ENCODE results near the gene ADAMTSL3.
"Not testable (repeated sequence)": the region's sequence is repeated elsewhere in the genome, so short reads cannot be mapped to it uniquely, and the experiment has no call there.

The ADAMTSL3 gene

DNA sequence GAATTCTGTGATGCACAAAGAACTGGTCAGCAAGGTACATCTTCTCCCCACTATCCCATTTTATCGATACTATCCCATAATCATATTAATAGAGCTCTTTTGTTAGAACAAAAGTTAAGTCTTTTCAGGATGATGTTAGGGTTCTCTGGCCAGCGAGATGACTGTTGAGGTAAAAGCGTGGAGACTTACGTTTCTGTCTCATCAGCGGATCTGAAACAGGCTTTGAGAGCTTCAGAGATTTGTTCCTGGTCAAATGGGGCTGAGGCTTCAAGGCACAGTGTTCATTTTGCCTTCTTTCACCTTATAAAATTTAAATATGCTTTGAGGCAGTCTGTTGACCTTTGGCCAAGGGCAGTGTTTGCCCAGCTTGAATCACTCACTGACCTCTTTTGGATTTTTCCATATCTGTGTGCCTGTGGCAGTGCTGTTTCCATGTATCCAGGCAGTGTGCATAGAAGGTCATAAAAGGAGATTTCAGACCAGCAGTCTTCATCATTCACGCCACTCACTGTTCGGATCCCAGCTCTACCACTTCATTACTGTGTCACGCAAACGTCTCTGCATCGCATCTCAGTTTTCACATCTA, 3.1 kb downstream of the ADAMTSL3 start:
- no peak for DNase-seq

DNA sequence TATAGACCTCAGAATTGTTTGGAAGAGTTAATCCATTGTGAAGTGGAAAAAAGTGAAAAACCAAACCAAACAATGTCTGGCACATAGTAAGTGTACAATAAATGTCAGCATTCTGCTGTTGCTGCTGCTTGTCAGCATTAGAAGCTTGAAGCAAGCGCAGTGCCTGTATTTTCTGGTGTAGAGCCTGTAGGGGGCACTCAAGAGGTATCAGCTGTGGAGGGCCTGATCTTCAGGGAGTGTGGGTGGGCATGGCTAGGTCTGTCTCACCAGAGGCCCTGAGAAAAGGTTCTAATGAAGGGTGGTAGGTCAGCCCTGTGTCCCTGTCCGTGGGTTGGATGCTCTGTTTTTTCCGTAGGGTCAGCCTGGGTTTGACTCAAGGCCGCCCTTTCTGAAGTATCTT, 3.6 kb downstream of the ADAMTSL3 start:
- DNase-seq: no peak

DNA sequence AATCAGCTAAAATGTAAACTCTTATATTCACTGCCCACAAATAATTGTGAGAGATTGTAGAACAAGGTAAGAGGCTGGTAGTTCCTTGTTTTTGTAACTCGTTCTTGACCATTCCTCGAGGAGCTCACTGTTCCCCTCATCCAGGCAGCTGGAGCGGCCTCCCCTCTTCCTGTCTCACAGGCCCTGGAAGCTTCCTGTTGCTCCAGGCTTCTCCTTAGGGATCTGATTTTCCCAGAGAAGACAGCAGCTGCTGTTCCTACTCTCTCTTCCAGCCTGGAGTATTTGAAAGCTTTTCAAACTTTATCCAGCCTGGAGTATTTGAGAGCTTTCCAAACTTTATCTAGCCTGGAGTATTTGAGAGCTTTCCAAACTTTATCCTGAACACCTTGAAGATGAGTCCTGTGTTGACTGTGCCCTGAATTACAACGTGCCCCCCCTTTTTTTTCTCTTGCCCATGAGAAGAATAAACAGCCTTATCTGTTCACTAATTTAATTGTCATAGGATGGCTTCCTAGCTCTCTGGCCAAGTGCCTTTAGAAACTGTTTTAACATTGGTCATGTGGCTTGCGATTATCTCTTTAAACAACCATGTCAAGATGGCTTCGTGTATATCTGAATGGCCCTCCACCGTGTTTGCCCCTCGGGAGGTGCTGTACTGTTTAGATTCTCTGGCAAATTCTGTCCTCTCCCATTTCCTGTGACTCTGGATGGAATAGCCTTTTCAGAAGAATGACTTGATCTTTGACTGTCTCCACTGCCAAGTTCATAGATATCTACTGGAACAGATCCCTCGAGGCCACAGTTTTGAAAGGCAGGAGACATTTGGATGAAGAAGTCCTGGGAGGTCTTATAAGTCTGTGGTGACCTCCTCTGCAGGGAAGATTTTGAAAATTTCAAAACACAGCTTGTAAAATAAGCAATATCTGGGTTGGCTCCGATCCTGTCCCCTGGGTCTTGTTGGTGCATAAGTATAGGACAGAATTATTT, 4.8 kb downstream of the ADAMTSL3 start:
- DNase-seq: no peak

DNA sequence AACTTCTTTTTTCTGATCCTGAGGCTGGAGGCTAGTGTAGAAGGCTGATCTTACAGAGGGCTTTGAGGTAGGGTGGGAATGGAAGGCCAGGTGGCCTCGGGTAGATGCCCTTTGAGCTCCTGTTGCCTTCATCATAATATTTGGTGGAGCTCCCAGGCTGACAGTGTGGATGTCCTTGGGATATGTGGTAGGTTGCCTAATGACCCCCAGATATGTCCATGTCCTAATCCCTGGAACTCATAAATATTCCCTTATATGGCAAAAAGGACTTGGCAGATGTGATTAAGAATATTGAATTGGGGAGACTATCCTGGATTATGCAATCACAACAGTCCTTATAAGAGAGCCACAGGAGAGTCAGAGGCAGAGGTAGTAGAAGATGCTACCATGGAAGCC, 5.5 kb downstream of the ADAMTSL3 start:
- DNase-seq: no peak

DNA sequence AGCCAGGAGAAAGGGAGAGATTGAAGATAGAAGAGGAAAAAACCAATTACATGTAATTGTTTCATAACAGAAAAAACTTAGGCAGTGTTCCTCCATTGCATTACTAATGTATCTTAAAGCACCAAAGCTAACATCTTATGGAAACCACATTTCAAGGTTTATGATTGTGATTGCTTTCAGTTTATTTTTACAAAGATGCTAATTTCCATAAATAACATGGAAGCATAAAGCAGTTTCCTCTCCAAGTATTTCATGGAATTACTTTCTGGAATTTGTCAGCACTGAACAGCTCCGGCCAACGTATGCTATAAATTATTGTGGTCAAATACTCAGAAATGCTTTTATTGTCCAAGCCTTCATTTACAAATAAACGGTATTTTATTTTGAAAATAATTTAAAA, 11.6 kb downstream of the ADAMTSL3 start:
- no peak for DNase-seq

DNA sequence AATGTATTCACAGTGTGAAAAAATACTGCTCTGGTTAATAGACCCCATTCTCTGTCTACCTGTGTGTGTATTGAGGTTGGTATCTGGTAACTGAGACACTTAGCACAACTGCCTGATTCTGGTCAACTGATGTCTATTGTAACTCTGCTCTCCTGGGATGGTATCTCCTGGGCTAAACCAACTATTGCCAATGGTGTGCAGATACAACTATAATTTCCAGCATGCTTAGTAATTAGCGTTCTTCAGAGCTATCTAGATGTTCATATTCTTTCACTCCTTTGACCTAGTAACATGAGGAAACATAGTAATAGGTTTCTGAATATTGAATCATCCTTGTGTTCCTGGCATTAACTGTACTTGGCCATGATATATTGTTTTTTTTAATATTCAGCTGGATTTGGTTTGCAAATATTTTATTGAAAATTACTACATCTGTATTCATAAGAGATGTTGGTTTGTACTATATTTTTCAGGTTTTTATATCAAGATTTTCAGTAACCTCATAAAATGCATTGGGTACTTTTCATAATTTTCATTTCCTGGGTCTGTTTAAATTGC, 16.8 kb downstream of the ADAMTSL3 start:
- no peak for DNase-seq

DNA sequence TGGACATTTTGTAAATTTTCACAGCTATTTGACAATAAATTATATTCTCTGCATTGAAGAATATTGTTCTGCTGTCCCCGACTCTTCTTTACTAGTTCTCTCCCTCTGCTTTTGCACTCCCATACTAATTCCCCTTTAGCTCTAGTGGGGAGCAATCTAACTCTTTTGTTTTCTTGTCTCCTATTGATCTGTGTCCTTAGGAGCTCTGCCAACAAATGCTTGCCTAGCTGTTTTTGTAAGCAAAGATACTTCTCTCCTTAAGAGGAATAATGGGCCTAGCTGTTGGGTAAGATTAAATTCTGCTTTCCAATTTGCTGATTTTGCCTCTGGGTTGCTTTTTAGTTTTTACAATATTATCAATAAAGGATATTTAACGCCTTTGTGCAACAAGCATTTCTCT, 17.7 kb downstream of the ADAMTSL3 start:
- no peak for DNase-seq

DNA sequence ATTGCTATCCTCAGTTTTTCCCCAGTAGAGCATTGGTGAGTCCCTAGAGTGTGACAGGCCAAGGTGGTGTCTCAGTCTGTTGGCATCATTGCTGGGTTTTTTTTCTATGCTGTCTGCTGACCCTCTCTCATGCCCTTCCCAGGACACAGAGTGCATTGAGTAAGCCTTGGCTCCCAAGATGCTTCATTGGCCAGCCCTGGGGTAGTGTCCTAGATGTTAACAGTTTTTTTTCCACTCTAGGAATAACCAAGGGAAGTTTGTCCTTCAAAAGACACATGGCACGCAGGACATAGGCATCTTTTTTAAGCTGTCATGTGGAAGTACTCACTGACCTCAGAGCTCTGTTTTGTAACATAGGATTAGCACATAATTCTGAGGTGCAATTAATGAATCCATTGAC, 19.5 kb downstream of the ADAMTSL3 start:
- DNase-seq: no peak

DNA sequence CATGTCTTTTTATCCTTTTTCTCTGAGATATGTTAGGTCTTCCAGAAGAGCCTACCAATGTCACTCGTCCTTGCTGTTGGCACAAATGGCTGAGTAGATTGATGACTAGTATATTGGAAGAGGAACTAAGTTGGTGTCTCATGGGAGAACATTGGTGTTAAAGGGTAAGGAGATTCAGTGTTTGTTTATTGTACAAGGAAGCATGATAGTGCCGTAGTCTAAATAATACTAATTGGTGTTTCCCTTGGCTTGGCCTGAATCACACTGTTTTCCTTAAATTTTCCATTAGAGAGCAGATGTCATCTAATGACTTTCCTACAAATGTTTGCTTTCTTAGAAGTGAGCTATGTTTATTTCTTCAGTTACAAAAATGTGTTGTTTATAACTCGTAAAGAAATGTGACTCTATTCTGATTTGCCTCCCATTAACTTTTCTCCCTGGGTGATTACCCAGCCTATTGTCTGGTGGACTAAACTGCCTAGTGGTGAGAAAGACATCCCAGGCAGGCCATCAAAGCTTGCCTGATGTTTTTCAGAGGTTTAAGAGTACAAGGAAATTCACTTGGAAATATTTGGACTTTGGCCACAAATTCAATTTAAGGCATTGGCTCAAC, 28.7 kb downstream of the ADAMTSL3 start:
- no peak for DNase-seq

DNA sequence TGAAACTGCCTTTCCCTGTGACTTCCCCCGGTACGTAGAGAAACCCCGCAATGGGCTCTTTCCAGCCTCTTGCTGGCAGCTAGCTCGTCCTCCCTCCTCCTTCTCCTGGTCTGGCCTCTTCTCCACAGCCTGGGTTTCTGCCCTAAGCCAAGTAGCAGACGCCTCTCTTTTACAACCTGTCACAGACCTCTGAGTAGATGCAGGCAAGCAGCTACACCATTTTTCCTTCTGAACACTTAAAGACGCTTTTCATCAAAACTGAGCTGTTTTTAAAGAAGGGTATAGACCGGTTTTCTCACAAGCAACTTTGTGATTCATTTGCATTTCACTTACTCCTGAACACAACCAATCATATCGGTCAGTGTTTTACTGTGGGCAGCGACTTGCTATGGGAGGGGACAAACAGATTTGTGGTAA, 32.0 kb downstream of the ADAMTSL3 start:
- DNase-seq: no peak

DNA sequence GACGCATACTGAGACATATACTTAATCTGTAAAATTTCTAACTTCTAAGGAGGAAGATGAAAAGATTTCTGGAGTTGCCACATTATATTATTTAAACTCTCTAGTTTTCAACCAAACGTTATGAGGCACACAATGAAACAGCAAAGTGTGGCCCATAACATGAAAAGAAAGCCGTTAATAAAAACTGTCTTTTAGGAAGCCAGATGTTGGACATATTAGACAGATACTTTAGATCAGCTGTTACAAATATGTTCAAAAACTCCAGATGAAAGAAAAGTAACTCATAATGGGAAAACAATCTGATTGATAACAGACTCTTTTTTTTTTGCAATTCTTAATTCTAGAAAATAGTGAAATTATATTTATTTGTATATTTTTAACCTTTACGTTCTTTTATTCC, 34.3 kb downstream of the ADAMTSL3 start:
- DNase-seq: no peak

DNA sequence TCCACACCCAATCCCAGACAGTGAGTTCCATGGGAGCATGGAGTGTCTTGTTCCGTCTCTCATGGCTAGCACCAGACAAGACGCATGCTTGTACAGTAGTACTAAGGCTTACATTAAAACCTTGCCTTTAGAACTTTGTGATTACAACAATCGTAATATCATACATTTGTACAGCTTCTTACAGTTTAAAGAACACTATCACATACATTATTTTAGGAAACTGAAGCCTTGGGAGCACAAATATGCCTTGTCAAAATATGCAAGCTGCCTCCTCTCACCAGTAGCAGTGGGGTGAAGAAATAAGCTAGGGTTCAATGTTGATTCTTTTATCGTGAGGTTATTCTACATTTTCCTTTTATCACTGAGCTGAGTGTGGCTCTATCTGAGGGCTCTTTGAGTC, 36.8 kb downstream of the ADAMTSL3 start:
- DNase-seq: no peak

DNA sequence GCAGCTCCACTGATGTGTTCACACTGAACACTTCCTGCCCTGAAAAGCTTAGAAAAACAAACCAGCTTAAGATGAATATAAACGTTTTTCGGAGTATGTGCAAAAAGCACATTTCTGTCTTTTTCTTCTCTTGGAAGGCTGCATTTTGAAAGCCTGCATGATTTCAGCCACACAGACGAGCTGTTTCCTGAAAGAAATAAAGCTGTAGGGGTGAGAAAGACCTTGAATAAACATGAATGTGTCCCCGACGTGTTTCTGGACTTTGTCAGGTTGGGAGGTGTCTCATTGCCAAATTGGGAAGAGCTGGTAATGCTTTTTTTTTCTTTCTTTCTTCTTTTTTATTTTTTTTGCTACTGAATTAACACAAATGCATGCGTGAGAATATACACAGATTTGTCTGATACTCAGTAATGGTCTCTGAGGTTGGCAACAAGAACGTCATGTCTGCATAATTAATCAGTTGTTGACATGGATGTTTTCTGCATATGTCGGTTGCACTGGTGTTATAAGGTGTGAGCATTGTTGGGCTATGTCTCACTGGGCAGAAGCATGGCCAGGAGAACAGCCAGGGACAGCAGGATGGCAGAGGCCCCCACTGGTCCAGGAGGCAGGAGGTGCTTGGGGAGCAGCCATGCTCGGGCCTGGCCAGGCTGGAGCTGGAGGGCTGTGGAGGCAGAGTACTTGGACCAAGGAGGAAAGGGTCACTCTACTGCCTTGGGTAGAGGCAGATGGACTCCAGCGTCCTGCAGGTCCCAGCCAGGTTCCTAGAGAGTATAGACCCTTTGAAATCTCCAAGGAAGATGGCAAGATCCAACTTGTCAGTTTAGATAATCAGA, 39.0 kb downstream of the ADAMTSL3 start:
- DNase-seq: no peak

DNA sequence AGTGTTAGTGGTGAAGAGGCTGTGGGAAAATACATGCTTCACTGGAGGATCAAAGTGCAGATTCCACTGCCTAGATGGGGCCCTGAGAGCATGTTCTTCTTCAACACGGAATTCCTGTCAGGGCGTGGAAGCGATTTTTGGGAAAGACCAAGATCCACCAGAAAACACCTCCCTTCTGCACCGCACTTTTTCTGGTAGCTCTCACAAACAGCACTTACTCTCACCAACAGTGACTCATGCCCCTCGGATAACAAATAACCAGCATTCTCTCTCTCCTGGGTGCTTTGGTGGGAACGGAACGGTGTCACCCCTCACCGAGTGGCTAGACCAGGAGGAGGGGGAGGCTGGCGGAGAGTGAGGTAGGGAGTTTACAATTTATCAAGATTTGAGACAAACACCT, 40.1 kb downstream of the ADAMTSL3 start:
- no peak for DNase-seq

DNA sequence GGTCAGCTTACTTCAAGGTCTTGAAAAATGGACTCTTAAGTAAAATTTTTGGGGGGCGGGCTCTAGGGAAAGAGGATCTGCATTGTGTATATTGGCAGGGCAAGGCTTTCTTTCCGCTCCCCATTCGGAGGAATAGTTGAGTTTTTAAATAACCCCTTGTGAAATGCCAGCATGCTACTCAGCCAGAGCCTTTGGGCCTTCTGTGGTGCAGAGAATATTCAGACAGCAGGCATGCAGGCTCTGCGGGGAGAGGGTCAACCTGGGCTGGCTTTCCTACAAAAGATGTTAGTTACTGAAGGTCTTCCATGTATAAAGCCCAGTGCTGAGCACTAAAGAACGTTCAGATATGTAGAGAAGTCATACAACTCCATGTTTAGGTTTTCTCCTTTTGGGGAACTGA, 40.6 kb downstream of the ADAMTSL3 start:
- DNase-seq: no peak

DNA sequence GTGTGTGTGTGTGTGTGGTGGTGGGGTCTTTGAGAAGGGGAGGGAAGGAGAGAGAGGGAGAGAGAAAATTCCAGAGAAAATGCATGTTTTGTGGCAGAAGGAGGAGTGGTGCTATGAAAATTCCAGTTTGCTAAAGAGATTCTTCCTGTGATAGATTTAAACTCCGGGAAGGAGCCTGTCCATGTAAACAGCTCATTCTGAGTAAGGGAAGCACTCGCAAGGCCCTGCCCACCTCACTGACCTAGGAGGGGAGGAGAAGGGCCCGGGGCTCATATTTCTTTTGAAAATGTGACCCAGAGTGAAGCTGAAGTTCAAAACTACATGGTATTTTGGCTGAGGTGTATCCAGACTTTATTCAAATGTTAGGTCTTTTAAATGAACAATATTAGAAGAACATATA, 41.3 kb downstream of the ADAMTSL3 start:
- DNase-seq: no peak

DNA sequence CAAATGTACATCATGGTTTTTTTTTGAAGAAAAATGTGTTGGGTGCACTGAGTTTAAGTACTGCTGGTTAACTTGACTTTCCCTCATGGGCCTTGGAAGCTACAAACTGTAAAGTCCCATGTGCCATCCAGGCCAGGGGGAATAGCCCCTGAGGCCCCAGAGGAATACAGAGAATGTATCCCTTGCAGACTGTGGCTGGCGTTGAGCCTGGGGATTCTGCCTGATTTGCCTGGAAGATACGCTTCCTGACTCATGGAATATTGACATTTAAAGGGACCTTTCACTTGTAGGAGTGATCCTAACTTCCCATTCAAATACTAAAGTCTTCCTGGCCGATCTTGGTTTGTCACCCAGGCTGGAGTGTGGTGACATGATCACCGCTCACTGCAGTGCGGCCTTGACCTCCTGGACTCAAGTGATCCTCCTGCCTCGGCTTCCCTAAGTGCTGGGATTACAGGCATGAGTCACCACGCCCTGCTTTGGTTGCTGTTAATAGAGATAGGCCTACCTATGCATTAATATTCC, 42.0 kb downstream of the ADAMTSL3 start:
- DNase-seq: no peak

DNA sequence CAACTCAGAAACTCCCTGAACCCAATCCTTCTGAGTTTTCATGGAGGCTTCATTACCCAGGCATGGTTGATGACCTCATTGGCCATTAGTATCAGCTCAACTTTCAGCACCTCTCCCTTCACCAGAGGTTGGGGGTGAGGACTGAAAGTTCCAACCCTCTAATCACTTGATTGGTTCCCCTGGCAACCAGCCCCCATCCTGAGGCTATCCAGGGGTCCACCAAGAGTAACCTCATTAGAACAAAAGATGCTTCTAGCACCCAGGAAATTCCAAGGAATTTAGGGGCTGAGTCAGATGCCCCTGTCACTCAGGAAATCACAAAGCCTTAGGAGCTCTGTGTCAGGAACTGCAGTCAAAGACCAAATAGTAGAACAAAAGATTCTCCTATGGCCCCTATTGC, 43.8 kb downstream of the ADAMTSL3 start:
- DNase-seq: no peak

DNA sequence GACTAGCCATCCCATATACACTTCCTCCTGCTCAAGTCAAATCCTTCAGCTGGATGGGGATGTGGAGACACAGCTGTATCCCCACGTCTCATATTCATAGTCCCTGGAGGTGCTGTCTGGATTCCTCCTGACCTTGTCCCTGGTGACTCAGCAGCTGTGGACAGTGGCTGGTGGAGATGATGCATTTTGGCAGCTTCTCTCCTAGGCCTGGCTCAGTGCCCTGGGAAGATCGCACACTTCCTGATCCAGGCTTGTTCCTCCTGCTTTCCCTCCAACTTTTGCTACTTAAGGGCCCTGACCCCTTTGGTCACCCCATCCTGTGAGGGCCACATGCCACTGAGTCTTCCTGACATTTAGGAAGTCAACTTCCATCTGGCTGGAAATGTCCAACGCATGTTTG, 44.4 kb downstream of the ADAMTSL3 start:
- DNase-seq: no peak

DNA sequence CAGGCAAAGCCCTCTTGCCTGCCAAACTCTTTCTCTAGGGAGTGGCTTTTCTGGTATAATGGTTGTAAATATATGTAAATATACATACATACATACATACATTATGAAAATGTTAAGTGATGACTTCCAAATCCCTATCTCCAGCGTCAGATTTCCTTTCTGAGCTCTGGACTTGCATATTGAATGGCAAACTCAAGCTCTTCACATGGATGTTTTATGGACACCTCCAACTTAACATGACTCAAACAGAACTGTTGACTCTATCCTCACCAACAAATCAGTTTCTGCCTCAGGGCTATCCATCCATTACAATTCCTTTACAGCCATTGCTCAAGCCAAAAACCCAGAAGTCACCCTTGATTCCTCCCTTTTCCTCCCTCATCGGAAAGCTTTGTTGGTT, 45.1 kb downstream of the ADAMTSL3 start:
- no peak for DNase-seq

DNA sequence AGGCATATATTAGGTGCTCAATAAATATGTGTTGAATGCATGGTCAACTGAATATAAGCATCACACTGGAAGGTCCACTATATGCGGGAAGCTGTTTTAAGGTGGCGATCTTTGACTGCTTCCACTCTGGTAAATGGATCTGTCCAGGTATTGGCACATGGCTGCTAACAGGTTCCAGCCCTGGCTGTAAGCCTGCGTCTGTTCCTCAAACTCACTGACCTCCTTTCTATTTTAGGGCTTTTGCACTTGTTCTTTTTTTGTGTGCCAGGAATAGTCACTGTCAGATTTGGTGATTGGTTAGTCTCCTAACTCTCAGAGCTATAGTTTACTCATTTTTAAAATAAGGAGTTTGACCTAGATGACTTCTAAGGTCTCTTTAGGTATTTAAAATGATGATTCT, 46.2 kb downstream of the ADAMTSL3 start:
- no peak for DNase-seq

DNA sequence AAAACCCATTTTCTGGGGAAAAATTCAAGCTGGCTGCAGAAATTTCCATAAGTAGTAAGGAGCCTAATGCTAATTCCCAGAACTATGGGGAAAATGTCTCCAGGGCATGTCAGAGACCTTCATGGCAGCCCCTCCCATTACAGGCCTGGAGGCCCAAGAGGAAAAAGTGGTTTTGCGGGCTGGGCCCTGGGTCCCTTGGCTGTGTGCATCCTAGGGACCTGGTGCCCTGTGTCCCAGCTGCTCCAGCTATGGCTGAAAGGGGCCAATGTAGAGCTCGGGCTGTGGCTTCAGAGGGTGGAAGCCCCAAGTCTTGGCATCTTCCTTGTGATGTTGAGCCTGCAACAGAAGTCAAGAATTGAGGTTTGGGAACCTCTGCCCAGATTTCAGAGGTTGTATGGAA, 48.4 kb downstream of the ADAMTSL3 start:
- not testable (repeated sequence) for DNase-seq

DNA sequence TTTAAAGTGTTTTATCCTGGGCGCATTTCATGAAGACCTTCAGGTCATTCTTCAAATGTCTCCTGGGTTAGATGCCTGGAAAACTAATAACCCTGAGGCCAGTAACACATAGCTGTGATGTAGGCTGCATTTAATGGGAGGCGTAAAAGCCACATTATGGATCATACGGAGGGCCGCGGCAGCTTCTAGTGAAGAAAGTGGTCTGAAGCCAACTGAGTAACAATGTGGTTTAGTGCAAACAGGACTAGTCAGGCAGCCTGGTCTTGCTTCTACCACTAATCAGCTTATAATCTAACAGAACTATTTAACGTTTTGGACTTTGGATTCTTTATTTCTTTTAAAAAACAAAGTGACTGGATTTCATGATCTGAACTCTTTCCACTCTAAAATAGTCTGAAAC, 54.4 kb downstream of the ADAMTSL3 start:
- no peak for DNase-seq

All from DMS79 treated with DMSO at 0.1 percent for 48 hours (cell line).